Inflammatory macrophage treated with lipopolysaccharide for 4 hours (primary cell): ENCODE results near the gene ARL15.
A peak's percentile ranks its signal among the peaks of the same experiment; 100 is the strongest.
"Not testable (repeated sequence)": the region's sequence is repeated elsewhere in the genome, so short reads cannot be mapped to it uniquely, and the experiment has no call there.

Source experiments
- DNase-seq: peaks from one replicate; pipeline ENCODE4 v3.0.0-alpha.2; 2020

Gene ARL15

DNA sequence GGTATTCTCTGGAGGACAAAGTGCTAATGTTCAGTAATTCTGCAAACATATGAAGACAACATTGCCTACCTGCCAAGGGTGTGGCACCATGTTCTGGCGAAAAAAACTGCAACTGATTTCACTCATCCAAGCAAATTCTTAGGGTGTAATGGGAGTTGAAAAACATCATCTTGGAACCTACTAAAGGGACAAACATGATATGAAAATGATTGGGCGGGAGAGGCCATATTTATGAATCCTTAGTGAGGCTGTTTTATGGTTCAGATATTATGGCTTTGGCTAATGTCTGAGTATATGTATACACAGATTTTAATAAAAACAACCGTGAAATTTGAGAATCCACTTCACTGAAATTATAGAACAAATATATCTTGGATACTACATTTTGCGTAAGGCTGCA is 225.7 kb downstream of the ARL15 start:
- DNase-seq: no peak

DNA sequence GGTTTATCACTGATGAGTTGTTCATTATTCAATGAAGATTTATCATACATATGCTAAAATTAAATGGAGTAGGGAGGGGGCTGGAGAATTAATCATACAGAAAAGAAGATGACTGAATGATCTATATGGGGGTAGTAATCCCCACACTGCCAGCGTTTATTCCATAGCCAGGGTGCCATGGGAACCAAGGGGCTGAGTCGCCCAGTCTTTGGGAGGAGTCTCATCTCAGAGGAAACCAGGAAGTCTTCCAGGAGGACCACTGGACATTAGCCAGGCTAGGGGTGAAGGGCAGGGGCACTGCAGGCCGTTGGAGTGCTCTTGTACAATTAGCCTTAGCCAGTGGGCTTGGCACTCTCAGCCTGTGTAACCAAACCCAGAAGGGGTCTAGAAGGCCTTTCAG is 226.5 kb downstream of the ARL15 start:
- DNase-seq: no peak

DNA sequence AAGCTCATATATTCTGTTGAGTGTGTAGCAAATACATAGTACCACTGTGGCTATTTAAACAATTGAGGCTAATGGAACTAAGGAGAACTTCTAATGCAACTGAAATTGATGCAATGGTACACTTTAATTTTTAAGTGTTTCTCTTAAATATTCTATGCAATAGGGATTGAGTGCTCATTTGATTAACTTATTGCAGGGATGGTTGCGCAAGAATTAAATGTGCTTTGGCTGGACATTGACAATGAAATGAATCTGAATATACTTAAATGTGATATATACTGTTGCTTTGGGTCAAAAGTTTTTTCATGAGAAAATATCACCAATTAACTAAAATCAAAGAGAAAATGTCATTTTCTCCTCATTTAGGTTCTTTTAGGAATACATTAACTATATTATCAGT is 227.1 kb downstream of the ARL15 start:
- DNase-seq: no peak

DNA sequence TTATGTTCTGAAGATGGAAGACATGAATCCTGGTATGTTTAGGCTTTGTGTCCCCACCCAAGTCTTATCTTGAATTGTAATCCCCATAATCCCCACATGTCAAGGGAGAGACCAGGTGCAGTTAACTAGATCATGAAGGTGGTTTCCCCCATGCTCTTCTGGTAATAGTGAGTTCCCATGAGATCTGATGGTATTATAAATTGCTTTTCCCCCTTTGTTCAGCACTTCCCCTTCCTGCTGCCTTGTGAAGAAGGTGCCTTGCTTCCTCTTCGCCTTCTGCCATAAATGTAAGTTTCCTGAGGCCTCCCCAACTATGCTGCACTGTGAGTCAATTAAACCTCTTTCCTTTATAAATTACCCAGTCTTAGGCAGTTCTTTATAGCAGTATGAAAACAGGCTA is 229.0 kb downstream of the ARL15 start:
- no peak for DNase-seq

DNA sequence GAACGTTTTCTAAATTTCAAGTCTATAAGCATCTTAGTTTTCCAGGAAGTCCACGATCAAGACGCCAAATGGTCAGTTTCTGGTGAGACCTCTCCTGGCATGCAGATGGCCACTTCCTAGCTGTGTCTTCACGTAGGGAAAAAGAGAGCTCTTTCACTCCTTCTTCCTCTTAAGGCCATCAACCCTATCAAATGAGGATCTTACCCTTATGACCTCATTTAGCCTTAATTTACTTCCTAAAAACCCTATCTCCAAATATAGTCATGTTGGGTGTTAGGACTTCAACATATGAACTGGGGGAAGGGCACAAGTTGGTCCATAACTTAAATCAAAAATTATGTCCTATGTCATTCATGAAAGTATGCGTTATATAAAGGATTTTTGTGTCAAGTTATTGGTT is 229.5 kb downstream of the ARL15 start:
- DNase-seq: peak; percentile 70

DNA sequence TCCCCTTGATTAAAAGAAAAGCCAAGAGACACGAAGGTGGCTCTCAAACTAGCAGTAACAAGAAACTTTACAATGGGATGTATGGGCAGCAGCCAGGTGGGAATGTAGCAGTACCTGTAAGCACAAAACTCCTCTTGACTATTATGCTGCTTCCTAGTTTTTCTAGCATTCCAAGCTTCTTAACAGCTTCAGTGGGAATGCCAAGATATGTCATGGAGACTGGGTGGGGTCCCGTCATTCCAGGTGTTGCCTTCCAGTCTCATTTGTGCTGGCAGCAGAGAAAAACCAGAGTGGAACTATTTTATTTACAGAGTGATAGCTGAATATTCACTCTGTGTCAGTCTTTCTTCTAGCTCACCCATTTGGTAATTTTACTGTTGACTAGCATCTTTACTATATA is 236.6 kb downstream of the ARL15 start:
- no peak for DNase-seq

DNA sequence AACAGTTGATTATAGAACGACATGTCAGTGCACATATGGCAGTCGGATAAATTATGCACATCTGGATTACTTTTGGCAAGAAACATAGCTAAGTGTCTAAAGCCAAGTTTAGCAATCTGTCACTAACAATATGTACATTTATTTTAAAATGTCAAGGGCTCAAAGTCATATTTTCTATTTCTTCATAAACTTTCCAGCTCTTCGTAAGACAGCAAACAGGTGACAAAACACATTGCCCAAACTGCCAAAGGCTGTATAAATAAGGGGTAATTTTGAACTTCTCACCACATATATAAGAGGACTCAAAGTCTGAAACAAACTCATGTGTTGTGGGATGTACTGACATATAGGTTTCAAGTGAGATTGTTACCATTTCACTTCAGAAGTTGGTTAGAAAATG is 237.2 kb downstream of the ARL15 start:
- no peak for DNase-seq

DNA sequence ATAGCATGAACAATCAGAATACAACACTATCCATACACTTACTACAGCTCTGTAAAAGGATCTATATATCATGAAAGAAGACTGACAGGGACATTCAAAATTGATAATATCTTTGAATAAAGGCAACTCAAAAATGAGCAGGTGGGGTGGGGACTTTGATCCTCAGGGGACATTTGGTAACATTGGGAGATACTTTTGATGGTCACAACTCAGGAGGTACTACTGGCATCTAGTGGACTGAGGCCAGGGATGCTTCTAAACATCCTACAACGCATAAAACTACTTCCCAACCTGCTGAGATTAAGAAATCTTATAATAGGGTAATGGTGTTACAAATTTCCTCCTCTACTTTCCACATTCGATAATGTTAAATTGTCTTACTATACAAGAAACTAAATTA is 243.9 kb downstream of the ARL15 start:
- no peak for DNase-seq

DNA sequence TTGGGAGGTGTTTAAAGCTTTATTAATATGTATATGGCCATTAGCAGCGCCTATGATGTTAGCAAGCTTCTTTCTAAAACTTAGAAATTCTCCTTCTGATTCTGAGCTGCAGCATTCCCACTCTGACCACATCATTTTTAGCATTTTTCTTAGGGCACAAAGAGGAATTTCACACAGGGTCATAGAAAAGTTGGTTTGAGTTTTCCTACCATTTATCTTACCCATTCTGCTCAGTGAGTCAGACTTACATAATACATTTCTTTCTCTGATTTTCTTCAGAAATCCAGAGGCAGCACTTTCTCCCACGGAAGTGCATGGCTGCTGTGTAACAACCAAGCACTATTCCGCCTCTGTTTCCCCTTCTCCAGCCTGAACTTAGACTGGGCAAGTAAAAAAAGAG is 246.6 kb downstream of the ARL15 start:
- no peak for DNase-seq

DNA sequence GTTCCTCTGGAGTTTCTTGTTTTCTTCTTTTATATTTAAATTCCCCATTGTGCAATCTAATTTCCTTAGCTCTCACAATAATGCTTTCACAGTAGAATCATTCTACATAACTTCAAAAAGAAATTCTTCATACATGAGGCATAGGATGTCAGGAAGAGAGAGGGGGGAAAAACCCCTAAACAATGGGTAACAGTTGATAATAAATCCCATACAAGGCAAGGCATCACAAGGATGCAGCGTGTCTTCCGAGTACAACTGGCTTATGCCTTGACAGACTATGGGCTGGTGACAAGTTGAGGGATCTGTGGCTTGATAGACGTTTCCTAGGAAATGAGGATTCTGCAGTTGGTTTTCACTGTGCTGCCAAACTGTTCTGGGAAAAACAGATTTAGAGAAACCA is 247.4 kb downstream of the ARL15 start:
- DNase-seq: no peak

DNA sequence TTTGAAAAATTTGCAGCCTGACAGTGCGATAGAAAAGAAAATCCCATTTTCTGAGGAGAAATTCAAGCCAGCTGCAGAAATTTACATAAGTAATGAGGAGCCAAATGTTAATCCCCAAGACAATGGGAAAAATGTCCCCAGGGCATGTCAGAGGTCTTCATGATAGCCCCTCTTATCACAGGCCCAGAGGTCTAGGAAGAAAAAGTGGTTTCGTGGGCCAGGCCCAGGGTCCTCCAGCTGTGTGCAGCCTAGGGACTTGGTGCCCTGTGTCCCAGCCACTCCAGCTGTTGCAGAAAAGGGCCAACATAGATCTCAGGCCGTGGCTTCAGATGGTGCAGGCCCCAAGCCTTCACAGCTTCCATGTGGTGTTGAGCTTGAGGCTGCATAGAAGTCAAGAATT is 249.5 kb downstream of the ARL15 start:
- not testable (repeated sequence) for DNase-seq

DNA sequence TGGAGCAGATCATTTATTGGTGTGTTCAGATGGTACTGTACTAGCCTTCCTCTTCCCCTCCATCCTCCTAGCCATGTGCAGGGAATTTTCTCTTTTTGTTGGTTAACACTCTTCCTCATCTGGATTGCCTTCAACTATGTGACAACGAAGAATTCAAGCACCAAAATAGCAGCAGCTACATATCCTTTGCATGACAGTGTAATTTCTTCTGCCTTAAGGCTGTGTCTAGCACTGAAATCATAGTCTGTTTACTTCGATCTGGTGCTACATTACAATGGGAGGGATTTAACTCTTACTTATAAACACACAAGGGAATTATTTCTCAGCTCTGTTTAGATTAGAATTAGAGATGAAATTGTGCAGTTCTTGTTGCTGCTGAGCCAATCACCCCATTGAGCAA is 260.4 kb downstream of the ARL15 start:
- DNase-seq: no peak

DNA sequence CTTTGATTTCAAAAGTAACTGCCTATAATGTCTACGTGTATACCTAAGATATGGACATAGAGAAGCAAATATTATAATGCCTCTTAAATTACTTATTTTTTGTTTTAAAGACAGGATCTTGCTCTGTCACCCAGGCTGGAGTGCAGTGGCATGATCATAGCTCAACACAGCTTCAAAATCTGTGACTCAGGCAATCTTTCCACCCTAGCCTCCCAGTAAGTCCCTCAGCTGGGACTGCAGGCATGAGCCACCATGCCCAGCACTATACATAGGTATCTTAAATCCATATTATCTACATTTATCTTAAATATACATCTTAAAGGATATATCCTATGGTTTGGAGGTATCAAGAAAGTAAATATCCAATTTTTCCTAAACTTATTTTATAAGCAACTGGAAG is 261.2 kb downstream of the ARL15 start:
- no peak for DNase-seq

DNA sequence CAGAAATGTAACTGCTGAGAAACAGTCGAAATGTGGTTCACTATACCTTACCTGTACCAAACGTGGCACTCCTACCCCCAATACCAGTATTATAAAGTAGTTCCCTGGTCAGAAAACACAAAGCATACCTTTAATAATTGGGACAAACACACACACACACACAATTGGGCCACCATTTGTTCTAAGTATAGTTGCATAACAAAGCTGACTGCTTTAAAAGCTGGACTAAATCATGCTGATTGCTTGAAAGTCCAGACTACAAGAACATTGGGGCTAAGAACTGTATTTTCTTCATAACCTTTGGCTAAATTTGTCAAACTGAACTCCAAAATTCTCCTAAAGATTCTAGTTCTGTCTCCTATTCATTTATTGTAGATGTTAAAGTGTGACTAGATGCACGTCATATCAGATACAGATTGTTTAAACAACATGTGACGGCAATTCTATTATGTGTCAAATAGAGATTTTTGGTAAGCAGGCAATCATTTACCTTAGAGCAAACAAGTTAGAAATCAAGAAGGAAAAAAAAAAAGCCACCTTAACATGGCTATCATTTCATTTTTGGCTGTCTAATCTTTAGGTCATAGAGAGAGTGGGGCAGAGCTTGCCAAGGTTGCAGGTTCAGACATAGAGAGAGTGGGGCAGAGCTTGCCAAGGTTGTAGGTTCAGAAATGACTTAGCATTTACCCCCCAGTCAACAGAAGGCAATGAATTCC is 265.1 kb downstream of the ARL15 start:
- no peak for DNase-seq

DNA sequence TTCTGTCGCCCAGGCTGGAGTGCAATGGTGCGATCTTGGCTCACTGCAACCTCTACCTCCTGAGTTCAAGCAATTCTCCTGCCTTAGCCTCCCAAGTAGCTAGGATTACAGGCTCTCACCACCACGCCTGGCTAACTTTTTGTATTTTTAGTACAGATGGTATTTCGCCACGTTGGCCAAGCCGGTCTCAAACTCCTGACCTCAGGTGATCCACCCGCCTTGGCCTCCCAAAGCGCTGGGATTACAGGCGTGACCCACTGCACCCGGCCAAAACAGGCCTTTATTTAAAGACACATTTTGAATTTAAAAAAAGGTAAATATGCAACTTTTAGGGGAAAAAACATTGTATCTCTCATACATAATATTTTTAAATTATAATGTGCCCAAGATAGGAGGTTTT is 266.1 kb downstream of the ARL15 start:
- DNase-seq: not testable (repeated sequence)

DNA sequence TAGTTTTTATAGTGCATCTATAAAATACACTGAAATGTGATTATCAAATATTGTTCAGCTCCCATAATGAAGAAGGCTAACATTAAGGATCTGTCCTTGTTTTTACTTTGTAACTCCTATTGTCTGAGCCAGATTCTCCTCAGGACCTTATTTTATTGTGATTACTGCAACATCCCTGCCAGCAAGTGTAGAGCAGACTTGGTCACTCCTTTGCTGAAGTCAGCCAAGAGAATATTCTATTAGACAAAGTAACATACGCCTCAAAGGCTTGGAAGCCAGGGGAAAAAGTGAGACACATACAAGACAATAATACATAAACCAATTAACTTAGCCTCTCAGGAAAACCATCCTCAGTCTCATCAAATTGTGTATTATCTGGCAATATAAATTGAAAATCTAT is 269.6 kb downstream of the ARL15 start:
- no peak for DNase-seq

DNA sequence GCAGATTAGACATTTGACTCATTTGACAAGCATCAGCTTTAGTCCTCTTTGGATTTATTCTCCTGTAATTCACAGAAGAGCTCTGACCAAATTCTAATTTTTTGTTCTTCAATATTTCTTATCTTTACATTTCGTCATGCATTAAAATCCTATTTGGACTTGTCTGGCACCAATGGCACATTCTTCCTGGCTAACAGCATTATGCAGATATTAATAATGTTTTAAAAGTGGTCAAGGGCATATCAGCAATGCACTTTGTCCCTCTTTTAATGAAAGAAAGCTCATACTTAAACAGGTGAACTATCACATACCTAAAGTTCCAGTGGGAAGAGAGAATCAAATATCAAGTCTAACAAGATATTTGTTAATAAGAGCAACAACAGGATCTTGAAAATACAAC is 270.4 kb downstream of the ARL15 start:
- no peak for DNase-seq

DNA sequence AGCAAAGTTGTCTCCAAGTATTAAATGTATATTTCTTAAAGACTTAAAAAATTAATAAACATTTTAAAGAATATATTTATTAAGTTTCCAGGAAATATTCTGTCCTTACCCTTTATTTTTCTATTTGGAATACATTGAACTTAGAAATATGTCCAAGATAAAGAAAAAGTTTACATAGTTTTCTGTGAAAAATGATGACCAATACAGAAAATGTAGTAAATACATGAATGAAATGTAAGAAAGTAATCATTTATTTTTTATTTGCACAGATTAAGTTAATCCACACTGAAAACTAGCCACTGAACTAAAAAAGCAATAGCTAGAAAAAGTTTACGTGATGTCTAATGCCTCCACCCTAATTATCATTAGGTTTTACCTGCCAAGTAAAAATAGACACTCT is 273.2 kb downstream of the ARL15 start:
- no peak for DNase-seq

DNA sequence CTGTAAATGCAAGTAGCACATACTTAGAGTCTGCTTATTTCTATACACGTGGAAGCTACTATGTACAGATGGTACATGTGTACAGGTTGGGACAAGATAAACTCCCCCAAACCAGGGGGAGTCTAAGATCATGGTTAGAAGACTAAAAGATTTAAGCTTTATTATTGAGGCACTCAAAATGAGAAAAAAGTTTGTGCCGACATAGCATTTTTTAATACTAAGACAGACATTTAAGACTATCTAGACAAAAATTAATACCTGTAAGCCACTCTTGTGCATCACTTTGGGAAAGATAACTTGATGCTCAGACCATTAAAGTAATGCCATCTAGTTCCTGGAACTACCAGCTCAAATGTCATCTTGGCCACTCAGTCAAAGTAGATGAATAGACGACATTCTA is 279.4 kb downstream of the ARL15 start:
- no peak for DNase-seq

DNA sequence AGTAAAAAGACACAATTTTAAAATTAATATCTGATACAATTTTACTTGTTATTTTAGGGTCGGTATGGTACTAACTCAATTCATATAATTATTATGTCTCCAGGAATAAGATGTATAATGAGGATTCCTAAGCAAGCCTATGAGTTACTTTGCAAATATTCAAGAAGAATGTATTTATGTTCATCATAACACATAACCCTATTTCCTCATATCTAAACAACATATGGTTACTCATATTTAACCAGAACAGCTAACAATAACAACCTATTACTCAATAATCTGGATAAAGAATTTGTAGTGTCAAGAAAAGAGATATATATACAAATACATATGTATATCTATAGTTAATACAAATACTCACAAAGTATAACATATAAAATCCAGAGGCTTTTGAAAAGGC is 285.9 kb downstream of the ARL15 start:
- DNase-seq: no peak

DNA sequence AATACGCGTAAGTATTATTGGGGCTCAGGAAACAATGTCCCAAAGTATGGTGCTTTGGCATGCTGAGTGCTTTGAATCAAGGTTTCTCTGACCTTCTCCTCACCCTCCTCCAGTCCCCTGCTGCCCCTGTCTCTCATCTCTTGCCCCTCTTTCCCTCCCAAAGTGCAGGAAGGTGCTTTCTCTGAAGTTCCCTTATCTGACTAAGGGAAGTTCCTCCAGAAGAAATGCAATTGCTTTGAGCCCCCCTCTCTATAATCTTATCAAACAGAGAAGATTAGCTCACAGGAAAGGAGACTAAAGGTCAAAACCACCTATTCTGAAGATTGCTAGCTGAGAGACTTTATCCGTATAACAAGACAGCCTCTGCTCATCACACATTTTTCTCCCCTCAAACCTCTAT is 288.1 kb downstream of the ARL15 start:
- DNase-seq: no peak

DNA sequence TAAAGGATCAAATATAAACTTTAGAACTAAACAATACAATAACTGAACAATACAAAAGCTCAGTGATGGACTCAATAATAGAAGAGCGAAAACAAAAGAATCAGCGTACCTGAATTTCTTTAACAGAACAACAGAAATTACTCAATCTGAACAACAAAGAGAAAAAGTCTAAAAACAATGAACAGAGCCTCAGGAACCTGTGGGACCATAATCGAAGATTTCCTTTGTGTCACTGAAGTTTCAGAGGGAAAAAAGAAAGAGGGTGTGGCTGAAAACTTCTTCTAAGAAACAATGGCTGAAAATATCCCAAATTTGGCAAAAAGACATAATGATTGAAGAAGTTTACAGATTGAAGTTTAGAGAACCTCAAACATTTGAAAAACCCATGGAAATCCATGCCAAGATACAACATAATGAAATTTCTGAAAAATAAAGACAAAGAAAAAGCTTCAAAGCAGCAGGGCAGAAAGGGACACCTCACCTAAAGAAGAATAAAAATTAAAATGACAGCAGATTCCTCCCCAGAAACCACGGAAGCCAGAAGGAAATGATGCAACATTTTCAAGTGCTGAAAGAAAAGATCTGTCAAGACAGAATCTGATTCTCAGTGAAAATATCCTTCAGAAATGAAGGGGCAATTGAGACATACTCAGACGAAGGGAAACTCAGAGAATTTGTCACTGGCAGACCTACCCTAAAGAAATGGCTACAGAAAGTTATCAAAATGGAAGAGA is 288.8 kb downstream of the ARL15 start:
- DNase-seq: peak; percentile 29

DNA sequence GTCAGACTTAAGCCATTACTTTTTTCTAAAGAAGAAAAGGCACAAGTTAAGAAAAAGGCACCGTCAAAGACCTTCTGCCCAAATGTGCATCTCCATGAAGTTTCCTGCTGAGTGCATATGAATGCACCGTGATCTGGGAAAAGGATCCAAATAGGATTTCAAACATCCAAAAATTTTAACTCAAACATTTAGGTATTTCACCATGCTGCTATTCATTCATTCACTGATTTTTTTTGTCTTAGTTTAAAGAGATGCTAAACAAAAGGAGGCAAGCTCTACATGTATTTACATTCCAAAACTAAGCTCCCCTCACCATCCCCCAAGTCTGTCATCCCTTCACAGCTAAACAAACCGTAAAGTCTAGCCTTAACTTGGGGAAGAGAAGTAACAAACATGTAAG is 291.9 kb downstream of the ARL15 start:
- no peak for DNase-seq

DNA sequence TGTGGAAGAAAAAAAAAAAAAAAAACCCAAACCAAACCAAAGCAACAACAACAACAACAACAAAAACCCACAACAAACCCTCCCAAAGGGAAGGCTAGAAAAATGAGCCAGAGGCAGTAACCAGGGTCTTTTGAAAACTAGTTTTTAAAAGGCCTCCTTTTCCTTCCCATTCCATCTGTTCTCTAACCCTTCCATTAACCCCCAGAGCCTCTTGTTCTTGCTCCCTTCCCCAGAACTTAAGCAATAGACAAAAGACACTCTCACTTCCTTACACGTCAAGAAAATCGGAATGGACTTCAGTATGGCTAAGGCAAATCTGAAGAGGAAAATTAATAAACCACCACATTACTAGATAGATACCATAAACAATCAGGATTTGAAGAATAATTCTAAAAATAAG is 292.8 kb downstream of the ARL15 start:
- DNase-seq: peak; percentile 22
